Gastroesophageal sphincter (tissue), 2 donors: ENCODE results near the gene HSPA1A.

ENCODE experiments used
- EP300 ChIP-seq: sonication (generic); formaldehyde crosslinking; IDR thresholded peaks from one replicate; pipeline ENCODE4 v1.6.1; 2017; ENCODE audit warnings: antibody characterized with exemption, mild to moderate bottlenecking
- POLR2AphosphoS5 ChIP-seq: sonication (generic); formaldehyde crosslinking; IDR thresholded peaks from one replicate; pipeline ENCODE4 v1.6.1; 2017; ENCODE audit warnings: antibody characterized with exemption

- TF ChIP-seq POLR2AphosphoS5 (no peak), EP300 (no peak)
Measured at GRCh38 chr6:31842053-31842452, 26.7 kb downstream of the HSPA1A start.
